Liver (tissue), 9 donors: ENCODE results near the gene CTSF. TPM values are rescaled to one million over a fixed set of nuclear protein-coding genes. Genes with fewer than 3 reads are reported as not detected.

Experiments
- DNase-seq: peaks from one replicate; pipeline ENCODE4 v3.0.0-alpha.2; 2017; ENCODE audit warnings: low spot score
- H3K27ac ChIP-seq, 2 donors: one replicate each; pipeline ENCODE4 v1.7.0; 2013; ENCODE audit warnings: inconsistent platforms in 2 of 2, low read length in 2 of 2, control low read depth in 1 of 2, low read depth in 1 of 2, mild to moderate bottlenecking in 1 of 2
- H3K27me3 ChIP-seq, 4 donors: one replicate each; pipeline versions ENCODE4 v1.6.1 to v1.7.0; 2013; ENCODE audit warnings: low read length in 3 of 4, inconsistent platforms in 1 of 4, mild to moderate bottlenecking in 1 of 4, moderate library complexity in 1 of 4; ENCODE audit not compliant: control insufficient read depth in 4 of 4, insufficient read depth in 4 of 4
- H3K36me3 ChIP-seq, 4 donors: one replicate each; pipeline versions ENCODE4 v1.6.1 to v1.7.0; 2013; ENCODE audit warnings: low read length in 3 of 4, mild to moderate bottlenecking in 3 of 4, low read depth in 1 of 4, moderate library complexity in 1 of 4; ENCODE audit not compliant: control insufficient read depth in 4 of 4, insufficient read depth in 3 of 4
- H3K4me1 ChIP-seq, 4 donors: one replicate each; pipeline versions ENCODE4 v1.6.1 to v1.7.0; 2013; ENCODE audit warnings: low read length in 3 of 4, mild to moderate bottlenecking in 3 of 4, moderate library complexity in 1 of 4; ENCODE audit not compliant: control insufficient read depth in 4 of 4, insufficient read depth in 4 of 4
- H3K4me3 ChIP-seq, 3 donors: one replicate each; pipeline versions ENCODE4 v1.6.1 to v1.7.0; 2013; ENCODE audit warnings: low read length in 3 of 3, control low read depth in 1 of 3, low read depth in 1 of 3, mild to moderate bottlenecking in 1 of 3
- H3K9ac ChIP-seq, 2 donors: one replicate each; pipeline ENCODE4 v1.7.0; 2013; ENCODE audit warnings: low read length in 2 of 2, mild to moderate bottlenecking in 2 of 2, moderate library complexity in 2 of 2, control low read depth in 1 of 2, low read depth in 1 of 2
- H3K9me3 ChIP-seq, 4 donors: one replicate each; pipeline versions ENCODE4 v1.6.1 to v1.7.0; 2013; ENCODE audit warnings: low read length in 3 of 4; ENCODE audit not compliant: control insufficient read depth in 4 of 4
- EGR1 ChIP-seq, 2 donors: IDR thresholded peaks; 2 replicates each; pipeline ENCODE4 v1.6.1; 2016 to 2018; ENCODE audit warnings: antibody characterized with exemption in 2 of 2, low read depth in 2 of 2
- FOXA1 ChIP-seq: IDR thresholded peaks from 2 replicates; pipeline ENCODE4 v1.6.1; 2016; ENCODE audit warnings: antibody characterized with exemption
- FOXA2 ChIP-seq: IDR thresholded peaks from 2 replicates; pipeline ENCODE4 v1.6.1; 2016; ENCODE audit warnings: antibody characterized with exemption
- GABPA ChIP-seq, 2 donors: IDR thresholded peaks in 1 of 2; conservative IDR thresholded peaks in 1 of 2; 2 replicates each; pipeline ENCODE4 v1.6.1; 2016; ENCODE audit warnings: antibody characterized with exemption in 2 of 2, mild to moderate bottlenecking in 1 of 2, moderate library complexity in 1 of 2
- HNF4A ChIP-seq, 2 donors: conservative IDR thresholded peaks; 2 replicates each; pipeline ENCODE4 v1.6.1; 2016; ENCODE audit warnings: antibody characterized with exemption in 2 of 2, mild to moderate bottlenecking in 2 of 2
- HNF4G ChIP-seq: IDR thresholded peaks from 2 replicates; pipeline ENCODE4 v1.6.1; 2016; ENCODE audit warnings: antibody characterized with exemption
- NR2F2 ChIP-seq: IDR thresholded peaks from 2 replicates; pipeline ENCODE4 v1.6.1; 2016; ENCODE audit warnings: antibody characterized with exemption
- RXRA ChIP-seq, 2 donors: IDR thresholded peaks; 2 replicates each; pipeline ENCODE4 v1.6.1; 2017 to 2018; ENCODE audit warnings: antibody characterized with exemption in 2 of 2, mild to moderate bottlenecking in 1 of 2
- SP1 ChIP-seq: IDR thresholded peaks from 2 replicates; pipeline ENCODE4 v1.6.1; 2018; ENCODE audit warnings: antibody characterized with exemption, mild to moderate bottlenecking
- ZBTB33 ChIP-seq: IDR thresholded peaks from 2 replicates; pipeline ENCODE4 v1.6.1; 2016; ENCODE audit warnings: antibody characterized with exemption
- WGBS: extraction: QIAGEN DNeasy Blood & Tissue Kit; methylation state at CpG from one replicate; pipeline ENCODE4 v1.1.7; 2013; 5-methylcytosine and 5-hydroxymethylcytosine counted together
- polyA plus RNA-seq, 2 donors: library from polyadenylated mRNA; stranded (reverse) in 1 of 2; unstranded in 1 of 2; fragments of 200-250 nt in 1 of 2; fragments of >200 nt in 1 of 2; fragmentation: Nextera tagmentation in 1 of 2; extraction: Ambion mirVana in 1 of 2; gene quantifications; one replicate each; pipeline versions ENCODE4 v1.2.1 to v1.2.3, GENCODE V29; 2013 to 2015
- total RNA-seq, 2 donors: library from RNA; depleted of rRNA; stranded (reverse); fragments of >200 nt; gene quantifications; one replicate each; pipeline ENCODE4 v1.2.3, GENCODE V29; 2014
- TF ChIP-seq, protein P1 (sequence below): IDR thresholded peaks from 2 replicates; pipeline ENCODE4 v1.6.1; 2016; ENCODE audit warnings: antibody characterized with exemption
- TF ChIP-seq, protein P2 (sequence below): IDR thresholded peaks from 2 replicates; pipeline ENCODE4 v1.6.1; 2016; ENCODE audit warnings: antibody characterized with exemption, mild to moderate bottlenecking
- donor health status: healthy.
- donor health status: healthy.
- donor health status: healthy.
- donor health status: healthy.
- donor health status: healthy.

The CTSF gene
- total and polyA plus RNA-seq, 4 donors: 8.5 to 31.9 (median 24.0) TPM

DNA sequence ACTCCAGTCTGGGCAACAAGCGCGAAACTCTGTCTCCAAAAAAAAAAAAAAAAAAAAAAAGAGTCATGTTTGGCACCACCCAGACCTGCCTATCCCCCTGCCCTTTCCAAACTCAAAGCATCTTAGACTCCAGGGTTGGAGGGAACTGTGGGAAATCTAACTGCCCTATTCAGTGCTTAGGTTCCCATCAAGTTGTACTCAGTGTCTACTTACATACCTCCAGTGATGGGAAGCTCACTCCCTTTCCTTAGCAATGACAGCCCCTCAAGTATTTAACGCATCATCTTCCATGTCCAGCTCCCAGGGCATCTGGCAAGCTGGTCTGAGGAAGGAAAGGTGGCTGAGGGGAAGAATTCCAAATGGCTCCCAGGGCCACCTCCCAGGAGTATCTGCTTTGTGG lies 18.7 kb downstream of the CTSF start (continued):
- TF ChIP-seq, protein P1, sequence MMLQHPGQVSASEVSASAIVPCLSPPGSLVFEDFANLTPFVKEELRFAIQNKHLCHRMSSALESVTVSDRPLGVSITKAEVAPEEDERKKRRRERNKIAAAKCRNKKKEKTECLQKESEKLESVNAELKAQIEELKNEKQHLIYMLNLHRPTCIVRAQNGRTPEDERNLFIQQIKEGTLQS: no peak

DNA sequence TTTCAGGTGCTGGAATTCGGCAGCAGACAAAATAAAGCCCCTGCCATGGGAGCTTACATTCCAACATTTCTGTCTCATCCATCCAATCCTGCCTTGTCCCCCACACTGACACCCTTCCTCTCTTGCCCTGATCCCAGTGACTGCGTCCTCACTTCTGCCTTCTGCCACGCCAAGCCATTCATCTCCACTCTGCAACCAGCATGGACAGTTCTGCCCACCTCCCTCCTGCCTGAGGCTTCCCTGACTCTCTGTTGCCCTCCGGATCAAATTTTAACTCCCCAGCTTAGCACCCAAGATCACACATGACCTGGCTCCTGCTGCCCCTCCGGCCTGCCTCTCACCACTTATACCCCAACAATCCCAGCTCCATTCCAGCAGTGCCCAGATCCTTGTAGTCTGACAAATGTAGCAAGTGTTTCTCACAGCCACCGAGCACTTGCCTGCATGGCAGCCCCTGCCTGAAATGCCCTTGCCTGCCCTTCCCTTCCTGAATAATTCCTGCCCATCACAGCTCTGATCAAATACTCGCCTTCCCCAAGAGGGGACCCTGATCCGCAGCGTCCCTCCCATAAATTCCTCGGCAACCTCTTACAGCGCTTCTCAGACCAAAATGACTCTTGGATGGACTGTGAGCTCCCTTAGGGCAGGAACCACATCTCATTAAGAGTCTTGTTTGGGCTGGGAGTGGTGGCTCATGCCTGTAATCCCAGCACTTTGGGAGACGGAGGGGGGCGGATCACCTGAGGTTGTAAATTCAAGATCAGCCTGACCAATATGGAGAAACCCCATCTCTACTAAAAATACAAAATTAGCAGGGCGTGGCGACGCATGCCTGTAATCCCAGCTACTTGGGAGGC lies 19.4 kb downstream of the CTSF start:
- Histone ChIP-seq H3K27me3 (no peaks in the 10 kb centered on the region), H3K27ac (no peak overlapping the region), H3K9me3 (no peaks in the 10 kb centered on the region), H3K4me1 (peaks cover 4 to 8% (median 6%) of the 10 kb centered on the region in 4 donors), H3K36me3 (no peaks in the 10 kb centered on the region), H3K4me3 (no peak overlapping the region), H3K9ac (no peak overlapping the region)
- no peak for TF ChIP-seq FOXA2
- no peak for TF ChIP-seq EGR1 (IDR thresholded peaks at IDR 0.05; ENCODE audit: low read depth in 2 of 2)
- TF ChIP-seq, protein P1: no peak
- WGBS: 66% methylated on average over 16 of the region's 16 CpGs
- DNase-seq: no peak

DNA sequence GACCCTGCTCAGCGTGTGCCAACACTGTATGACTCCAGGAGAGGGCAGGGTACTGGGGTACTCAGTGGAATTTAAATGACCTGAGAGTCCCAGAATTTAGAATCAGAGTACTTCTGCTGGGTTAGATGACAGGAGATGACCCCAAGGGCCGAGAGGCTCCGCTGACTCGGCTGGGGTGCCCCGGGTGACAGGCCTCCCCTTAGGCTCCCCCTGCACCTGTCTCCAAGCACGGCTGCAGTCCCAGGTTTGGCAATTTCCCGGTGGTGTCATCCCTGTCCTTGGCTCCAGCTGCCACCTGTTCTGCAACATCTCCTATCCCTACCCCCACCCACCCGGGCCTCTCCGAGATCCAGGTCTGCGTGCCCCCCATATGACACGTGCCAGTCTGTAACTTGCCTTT lies 20.4 kb downstream of the CTSF start:
- peaks cover 0 to under 1% (median under 1%) of the 10 kb centered on the region in 4 donors for H3K36me3 ChIP-seq
- no peak overlapping the region for H3K9ac ChIP-seq
- 47% methylated on average over 11 of the region's 11 CpGs for WGBS

More for the DNA sequence above, 20.4 kb downstream of the CTSF start:
- Histone ChIP-seq H3K4me1 (peaks cover 5 to 12% (median 8%) of the 10 kb centered on the region in 4 donors), H3K27me3 (no peaks in the 10 kb centered on the region), H3K4me3 (no peak overlapping the region), H3K27ac (no peak overlapping the region), H3K9me3 (no peaks in the 10 kb centered on the region)
- no peak for DNase-seq
- TF ChIP-seq HNF4G (no peak), FOXA2 (no peak), RXRA (IDR thresholded peaks at IDR 0.05) (no peak), EGR1 (IDR thresholded peaks at IDR 0.05; ENCODE audit: low read depth in 2 of 2) (no peak), HNF4A (conservative IDR thresholded peaks at IDR 0.05) (no peak), NR2F2 (no peak), FOXA1 (no peak), SP1 (no peak), GABPA (IDR thresholded peaks at IDR 0.05 in 1 of 2, conservative IDR thresholded peaks at IDR 0.05 in 1 of 2) (no peak), ZBTB33 (no peak)
- TF ChIP-seq, protein P2, sequence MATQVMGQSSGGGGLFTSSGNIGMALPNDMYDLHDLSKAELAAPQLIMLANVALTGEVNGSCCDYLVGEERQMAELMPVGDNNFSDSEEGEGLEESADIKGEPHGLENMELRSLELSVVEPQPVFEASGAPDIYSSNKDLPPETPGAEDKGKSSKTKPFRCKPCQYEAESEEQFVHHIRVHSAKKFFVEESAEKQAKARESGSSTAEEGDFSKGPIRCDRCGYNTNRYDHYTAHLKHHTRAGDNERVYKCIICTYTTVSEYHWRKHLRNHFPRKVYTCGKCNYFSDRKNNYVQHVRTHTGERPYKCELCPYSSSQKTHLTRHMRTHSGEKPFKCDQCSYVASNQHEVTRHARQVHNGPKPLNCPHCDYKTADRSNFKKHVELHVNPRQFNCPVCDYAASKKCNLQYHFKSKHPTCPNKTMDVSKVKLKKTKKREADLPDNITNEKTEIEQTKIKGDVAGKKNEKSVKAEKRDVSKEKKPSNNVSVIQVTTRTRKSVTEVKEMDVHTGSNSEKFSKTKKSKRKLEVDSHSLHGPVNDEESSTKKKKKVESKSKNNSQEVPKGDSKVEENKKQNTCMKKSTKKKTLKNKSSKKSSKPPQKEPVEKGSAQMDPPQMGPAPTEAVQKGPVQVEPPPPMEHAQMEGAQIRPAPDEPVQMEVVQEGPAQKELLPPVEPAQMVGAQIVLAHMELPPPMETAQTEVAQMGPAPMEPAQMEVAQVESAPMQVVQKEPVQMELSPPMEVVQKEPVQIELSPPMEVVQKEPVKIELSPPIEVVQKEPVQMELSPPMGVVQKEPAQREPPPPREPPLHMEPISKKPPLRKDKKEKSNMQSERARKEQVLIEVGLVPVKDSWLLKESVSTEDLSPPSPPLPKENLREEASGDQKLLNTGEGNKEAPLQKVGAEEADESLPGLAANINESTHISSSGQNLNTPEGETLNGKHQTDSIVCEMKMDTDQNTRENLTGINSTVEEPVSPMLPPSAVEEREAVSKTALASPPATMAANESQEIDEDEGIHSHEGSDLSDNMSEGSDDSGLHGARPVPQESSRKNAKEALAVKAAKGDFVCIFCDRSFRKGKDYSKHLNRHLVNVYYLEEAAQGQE: no peak
